GM21423 (cell line): ENCODE measurements around the gene PJA2.

Experiments used
- ATAC-seq: cut with Tn5 transposase; IDR thresholded peaks from one replicate; pipeline ENCODE4 v1.9.1; 2021; ENCODE audit warnings: mild to moderate bottlenecking, moderate library complexity; ENCODE audit not compliant: unreplicated experiment

Gene PJA2

DNA sequence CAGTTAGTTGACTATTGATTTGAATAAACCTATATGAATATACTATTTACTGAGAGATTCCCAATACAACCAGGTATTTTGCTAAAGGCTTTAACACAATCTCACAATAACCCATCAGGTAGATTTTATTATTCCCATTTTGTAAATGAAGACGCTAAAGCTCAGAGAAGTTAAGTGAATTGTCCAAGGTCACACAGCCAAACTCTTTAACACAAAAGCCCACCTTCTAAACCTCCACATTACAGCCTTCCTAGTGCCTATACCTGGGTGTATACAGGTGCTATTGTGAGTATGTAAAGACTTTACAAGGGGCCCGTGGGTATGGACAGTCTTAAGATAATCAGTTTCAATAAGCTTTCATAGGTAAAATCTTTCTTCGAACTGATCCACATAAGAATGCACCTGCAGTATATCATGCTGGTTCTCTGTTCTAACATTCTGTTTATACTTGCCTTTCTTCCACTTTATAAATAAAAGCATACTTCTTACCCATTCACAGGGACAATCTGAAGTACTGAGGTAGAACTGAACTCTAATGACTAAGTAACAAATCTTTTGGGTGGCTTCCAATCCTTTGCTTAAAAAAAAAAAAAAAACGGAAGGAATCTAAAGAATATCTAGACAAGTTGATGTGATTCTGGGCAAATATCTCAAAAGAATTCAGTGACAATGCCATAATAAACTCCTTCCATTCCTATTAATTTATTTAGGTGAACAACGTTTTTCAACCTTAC, 59.1 kb downstream of the PJA2 start:
- ATAC-seq: no peak

- no peak for ATAC-seq
These were observed 60.4 kb downstream of the PJA2 start for GRCh38 chr5:109349388-109349787.

DNA sequence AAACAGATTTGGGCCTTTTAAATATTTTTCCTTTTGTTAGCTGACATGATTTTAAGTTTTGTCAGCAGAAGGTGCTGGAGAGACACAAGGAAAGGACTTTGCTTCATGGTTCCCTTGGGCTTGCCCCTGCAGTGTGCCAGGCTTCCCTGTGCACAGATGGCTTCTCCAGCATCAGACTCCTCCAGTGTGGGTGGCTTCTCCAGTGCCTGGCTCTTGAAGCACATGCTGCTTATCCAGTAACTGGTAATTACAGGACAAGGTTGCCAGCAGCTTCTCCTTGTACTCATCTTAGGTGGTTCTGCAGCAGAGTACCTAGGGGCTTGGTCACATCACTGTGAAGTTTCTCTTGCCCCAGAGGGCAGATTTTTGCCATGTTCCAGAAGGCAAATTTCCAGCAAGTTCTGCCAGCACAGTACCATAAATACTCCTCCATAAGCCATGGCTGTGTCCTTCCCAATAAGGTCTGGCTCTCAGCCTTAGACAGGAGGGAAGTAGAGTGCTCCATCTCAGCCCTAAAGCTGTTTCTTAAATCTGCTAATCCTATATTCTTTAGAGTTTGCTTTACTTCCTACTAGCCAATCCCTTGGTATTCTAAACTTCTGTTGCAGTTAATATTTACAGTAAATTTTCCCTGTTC, 62.4 kb downstream of the PJA2 start:
- ATAC-seq: no peak

DNA sequence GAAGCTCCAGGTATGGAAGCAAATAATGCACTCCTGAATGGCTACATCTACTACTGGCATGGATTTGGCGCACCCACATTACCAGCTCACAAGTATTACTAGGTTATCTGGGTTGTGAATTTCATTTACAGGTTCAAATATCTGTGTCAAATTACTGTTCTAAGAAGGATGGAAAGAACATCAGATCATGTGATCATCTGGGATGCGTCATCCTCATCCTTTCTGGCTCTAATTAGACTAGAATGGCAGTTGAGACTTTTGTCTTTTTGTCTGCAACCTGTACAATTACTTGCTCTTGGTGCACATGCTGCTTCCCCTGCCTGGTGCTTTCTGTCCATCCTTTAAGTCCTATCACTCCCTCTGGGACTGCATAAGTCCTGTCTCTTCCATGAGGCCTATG, 64.1 kb downstream of the PJA2 start:
- no peak for ATAC-seq

GRCh38 chr5:109340351-109340750, 69.4 kb downstream of the PJA2 start:
- no peak for ATAC-seq

GRCh38 chr5:109335114-109335513, 74.7 kb downstream of the PJA2 start:
- no peak for ATAC-seq

DNA sequence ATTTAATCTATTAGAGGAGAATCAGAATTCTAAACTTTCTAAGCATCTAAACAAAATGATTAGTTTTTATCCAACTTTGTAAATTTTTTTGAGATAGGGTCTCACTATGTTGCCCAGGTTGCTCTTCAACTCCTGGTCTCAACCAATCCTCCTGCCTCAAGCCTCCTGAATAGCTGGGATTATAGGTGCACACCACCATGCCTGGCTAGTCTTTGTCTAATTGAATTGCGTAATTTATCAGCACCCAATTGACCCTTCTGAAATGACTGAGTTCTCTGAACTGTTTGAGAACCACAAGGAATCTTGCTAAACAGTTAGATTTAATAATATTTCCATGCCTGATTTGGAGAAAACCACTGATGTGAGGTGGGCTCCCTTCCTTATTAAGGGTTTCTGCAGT, 75.7 kb downstream of the PJA2 start:
- ATAC-seq: no peak

GRCh38 chr5:109329333-109330237, 80.2 kb downstream of the PJA2 start:
- no peak for ATAC-seq

DNA sequence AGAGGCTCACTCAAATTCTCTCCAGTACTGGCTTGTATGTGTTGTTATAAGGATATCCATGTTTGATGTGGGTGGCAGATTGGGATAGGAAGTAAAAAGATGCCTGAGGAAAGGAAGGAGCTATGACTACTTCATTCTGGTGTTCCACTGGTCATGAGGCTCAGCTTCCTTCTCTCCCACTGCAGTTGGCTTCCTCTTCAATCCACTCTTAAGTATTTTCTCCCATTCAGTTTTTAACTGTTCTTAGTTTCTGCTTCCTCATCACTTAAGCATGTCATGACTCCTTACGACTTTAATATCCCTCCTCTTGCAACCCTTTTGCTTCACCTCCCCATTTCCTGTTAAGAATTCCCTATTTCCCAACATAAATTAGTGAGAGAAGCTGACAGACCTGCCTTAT, 81.1 kb downstream of the PJA2 start:
- no peak for ATAC-seq

GRCh38 chr5:109327570-109327969, 82.2 kb downstream of the PJA2 start:
- ATAC-seq: no peak

GRCh38 chr5:109326919-109327318, 82.9 kb downstream of the PJA2 start:
- no peak for ATAC-seq

DNA sequence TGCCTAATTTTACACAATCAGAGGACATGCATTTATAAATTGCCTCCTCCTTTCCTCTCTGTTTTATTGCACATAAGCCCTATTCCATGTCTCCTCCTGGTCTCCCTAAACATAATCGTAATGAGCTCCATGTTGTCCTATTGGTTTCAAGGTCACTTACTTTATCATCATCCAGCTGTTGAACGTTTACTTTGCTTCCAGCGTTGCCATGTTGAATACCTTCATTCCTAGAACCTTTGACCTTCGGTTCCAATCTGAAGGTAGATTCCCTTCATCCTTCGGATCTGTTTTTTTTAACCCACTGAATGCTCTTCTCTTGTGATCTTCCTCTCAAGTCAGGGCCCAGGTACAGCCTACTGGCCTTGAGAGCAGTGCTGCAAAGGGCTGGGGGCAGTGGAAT, 84.3 kb downstream of the PJA2 start:
- no peak for ATAC-seq

GRCh38 chr5:109324931-109325330, 84.8 kb downstream of the PJA2 start:
- ATAC-seq: no peak

- no peak for ATAC-seq
These were observed 85.4 kb downstream of the PJA2 start for GRCh38 chr5:109324351-109324750.

DNA sequence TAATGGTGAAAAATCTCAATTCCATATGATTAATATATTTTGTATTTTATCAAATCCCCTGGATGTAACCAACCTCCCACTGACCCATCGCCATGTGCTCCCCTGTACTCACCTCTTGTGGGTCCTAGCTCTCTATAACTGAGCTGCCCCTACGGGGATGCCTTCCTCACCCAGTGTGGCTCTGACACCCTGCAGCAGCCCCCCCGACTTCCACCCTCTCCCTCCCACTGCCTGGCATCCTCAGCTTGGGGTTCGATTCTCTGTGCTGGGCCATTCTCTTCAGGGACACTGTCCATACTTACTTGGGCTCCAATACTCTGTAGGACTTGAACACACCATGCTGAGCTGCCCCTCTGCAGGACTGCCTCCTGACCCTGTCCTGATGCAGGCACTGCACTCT, 87.1 kb downstream of the PJA2 start:
- no peak for ATAC-seq

DNA sequence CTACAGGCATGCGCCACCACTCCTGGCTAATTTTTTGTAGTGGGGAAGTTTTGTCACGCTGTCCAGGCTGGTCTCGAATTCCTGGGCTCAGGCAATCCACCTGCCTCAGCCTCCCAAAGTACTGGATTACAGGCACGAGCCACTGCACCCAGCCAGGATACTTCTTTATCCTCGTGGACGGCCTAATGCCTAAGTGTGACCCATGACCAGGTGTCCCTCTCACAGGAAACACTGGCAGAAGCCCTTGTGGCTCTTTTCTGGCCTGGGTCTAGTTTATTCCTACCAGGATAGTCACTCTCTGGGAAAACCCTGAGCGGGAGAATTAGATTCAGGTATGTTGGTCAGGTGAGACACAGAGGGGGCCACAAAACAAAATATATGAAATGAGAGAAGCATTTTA, 90.4 kb downstream of the PJA2 start:
- ATAC-seq: no peak

DNA sequence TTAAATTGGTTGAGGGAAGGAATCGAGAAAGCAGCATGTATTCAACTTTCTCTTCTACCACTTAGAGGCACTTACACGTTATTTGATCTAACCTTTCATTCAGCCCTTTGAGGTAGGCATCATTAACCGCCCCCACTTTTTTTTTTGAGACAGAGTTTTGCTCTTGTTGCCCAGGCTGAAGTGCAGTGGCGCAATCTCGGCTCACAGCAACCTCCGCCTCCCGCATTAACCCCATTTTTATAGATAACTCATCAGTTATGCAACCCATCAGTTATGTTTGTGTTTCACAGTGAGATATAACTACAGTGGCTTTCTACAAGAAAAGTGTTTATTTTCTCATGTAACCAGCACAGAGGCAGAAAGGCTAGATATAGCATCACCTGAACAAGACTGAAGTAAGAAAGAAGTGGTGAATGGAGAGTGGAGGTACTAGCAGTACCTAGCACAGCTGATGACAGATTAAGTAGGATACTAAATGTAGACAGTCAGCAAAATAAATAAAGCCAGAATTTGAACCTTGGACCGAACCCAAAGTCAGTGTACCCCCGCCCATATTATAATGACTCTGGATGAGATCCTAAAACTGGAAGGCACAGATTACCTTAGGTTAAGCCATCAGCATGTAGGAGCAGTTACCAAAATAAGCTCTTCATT, 91.2 kb downstream of the PJA2 start:
- no peak for ATAC-seq

DNA sequence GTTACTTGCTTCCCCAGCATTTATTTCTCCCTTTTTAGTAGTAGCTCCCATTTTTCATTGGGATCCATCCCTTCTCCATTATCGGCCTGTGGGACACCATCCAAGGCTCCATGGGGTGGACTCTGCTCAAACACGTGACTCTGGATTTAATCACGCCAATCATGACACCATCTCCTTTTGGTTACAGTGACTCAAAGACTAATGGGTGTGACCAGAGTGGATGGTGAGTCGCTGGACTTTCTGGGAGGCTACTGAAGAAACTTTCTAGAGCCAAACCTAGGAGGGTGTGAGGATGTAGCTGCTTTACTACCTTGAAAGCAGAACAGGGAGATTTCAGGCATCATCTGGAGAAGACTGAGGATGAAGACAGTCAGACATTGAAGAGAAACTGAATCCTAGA, 93.1 kb downstream of the PJA2 start:
- ATAC-seq: no peak

GRCh38 chr5:109315245-109315644, 94.5 kb downstream of the PJA2 start:
- no peak for ATAC-seq

- ATAC-seq: no peak
These were observed 96.6 kb downstream of the PJA2 start for GRCh38 chr5:109313127-109313526.

DNA sequence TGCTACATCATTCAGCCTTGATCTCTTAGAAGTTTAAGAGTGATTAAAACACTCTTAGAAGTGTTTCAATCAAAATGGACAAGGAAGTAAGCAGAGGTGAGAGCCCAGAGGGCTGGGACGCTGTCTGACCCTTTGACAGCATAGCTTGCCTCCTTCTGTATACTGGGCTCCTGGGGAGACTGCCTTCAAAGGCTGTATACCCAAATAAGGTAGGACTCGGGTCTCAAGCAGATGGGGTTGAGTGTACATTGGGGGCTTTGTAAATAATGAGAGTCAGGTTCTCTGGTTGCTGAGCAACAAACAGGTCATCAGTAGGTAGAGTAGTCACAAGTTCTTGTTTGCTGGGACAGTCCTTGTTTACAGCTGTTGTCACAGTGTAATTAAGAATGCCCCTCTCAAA, 97.1 kb downstream of the PJA2 start:
- no peak for ATAC-seq
